Cardiac muscle cell (in vitro differentiated cells and primary cell): ENCODE data around the gene POC1B. TPM values are rescaled to one million over a fixed set of nuclear protein-coding genes. Genes with fewer than 3 reads are reported as not detected.

Experiments
- DNase-seq, 2 donors: peaks; one replicate each; pipeline versions ENCODE4 v3.0.0 to v3.0.0-alpha.2; 2010 to 2017; ENCODE audit warnings: low read depth in 1 of 2, low spot score in 1 of 2
- H3K27ac ChIP-seq: fragments of 200-600 bp; sonication (generic); 2 replicates; pipeline ENCODE4 v1.5.1; 2016
- H3K27me3 ChIP-seq: fragments of 200-600 bp; sonication (generic); 2 replicates; pipeline ENCODE4 v1.6.0; 2016; ENCODE audit warnings: control low read depth
- H3K36me3 ChIP-seq: fragments of 200-600 bp; sonication (generic); 2 replicates; pipeline ENCODE4 v1.5.1; 2016; ENCODE audit warnings: control low read depth
- H3K4me1 ChIP-seq: fragments of 200-600 bp; sonication (generic); 2 replicates; pipeline ENCODE4 v1.8.1; 2017; ENCODE audit warnings: low read depth, mild to moderate bottlenecking, mixed run types
- H3K4me3 ChIP-seq: fragments of 200-600 bp; sonication (generic); 2 replicates; pipeline ENCODE4 v1.5.1; 2016; ENCODE audit warnings: mild to moderate bottlenecking
- H3K9me3 ChIP-seq: fragments of 200-600 bp; sonication (generic); 2 replicates; pipeline ENCODE4 v1.5.1; 2017; ENCODE audit warnings: low read depth, mild to moderate bottlenecking, control low read depth
- CTCF ChIP-seq: IDR thresholded peaks from 2 replicates; pipeline ENCODE4 v1.5.1; 2012; ENCODE audit warnings: low read depth, mild to moderate bottlenecking, low read length
- polyA plus RNA-seq: library from polyadenylated mRNA; unstranded; fragments of >200 nt; fragmentation: Nextera tagmentation; extraction: Ambion mirVana; gene quantifications from 2 replicates; pipeline ENCODE4 v1.2.1, GENCODE V29; 2016
- total RNA-seq: library from RNA; depleted of rRNA; stranded (reverse); fragments of >200 nt; gene quantifications from 2 replicates; pipeline ENCODE4 v1.2.3, GENCODE V29; 2016

Gene POC1B
- total and polyA plus RNA-seq, 2 experiments from 2014 or later, result 12.8 to 16.1 TPM

DNA sequence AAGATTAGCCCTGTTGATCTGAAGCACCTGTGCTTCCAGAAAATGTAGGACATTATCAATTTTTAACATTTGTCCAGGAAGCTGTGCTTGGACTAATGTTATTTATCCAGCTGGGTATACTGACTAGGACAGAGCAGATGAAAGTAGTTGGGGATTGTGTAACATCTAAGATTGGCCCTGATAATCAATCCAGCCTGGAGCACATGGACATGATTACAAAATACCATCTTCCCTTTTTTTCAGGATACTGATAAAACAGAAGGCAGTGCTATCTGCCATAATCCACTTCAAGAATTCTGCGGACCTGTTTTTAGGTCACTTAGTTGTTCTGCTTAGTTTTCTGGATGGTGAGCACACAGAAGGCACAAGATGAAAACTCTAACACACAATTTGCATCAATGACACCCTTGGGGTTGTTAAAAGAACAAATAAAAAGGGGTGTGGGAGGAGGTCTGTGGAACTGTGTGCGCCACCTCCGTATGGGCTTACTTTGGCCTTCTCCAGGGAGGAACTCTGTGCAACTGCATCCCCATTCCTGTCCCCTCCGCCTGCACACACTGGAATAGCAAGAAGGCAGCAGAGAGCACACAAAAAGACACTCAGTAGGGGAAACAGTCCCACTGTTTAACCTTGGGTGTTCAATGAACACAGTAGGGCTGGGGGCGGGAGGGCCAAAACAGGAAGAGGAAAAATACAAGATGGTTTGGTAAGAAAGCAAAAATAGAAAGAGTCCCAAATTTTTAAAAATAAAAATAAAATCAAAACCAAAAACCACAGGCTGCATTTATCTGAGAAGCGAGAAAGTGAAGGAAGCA is 142.4 kb downstream of the POC1B start:
- TF ChIP-seq CTCF, result no peak
- Histone ChIP-seq H3K4me3 (no peak overlapping the region), H3K36me3 (no peaks in the 10 kb centered on the region), H3K27ac (peak overlapping the region; percentile 89), H3K9me3 (no peaks in the 10 kb centered on the region), H3K4me1 (peaks cover 52% of the 10 kb centered on the region), H3K27me3 (no peaks in the 10 kb centered on the region)
- no peak for DNase-seq

DNA sequence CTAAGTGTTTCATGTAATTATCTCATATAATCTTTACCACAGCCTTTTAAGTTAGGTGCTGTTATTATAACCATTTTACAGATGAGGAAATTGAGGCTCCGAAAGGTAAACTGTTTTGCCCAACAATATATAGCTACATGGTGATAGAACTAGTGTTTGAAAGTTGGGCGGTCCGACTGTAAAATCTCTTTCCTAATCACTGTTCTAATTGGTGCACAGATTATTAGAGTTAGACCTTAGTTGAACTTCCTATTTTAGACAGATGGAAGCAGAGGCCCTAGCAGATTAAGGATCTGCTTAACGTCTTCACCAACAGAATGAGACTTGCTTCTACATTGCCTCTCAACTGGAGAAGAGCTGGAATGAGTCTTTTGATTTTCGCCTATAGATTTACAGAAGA is 143.5 kb downstream of the POC1B start:
- Histone ChIP-seq H3K9me3 (no peaks in the 10 kb centered on the region), H3K4me1 (peaks cover 52% of the 10 kb centered on the region), H3K4me3 (no peak overlapping the region), H3K27me3 (no peaks in the 10 kb centered on the region), H3K27ac (no peak overlapping the region), H3K36me3 (no peaks in the 10 kb centered on the region)
- no peak for TF ChIP-seq CTCF
- no peak for DNase-seq

- peaks cover 34% of the 10 kb centered on the region for H3K4me1 ChIP-seq
- H3K27me3 ChIP-seq, result no peaks in the 10 kb centered on the region
- no peaks in the 10 kb centered on the region for H3K36me3 ChIP-seq
- H3K4me3 ChIP-seq, result no peak overlapping the region
- H3K27ac ChIP-seq, result peak overlapping the region; percentile 30
- no peak for TF ChIP-seq CTCF
- no peaks in the 10 kb centered on the region for H3K9me3 ChIP-seq
- no peak for DNase-seq
These were observed 145.9 kb downstream of the POC1B start for GRCh38 chr12:89379839-89380467.

GRCh38 chr12:89379148-89379838 is 146.6 kb downstream of the POC1B start:
- Histone ChIP-seq H3K9me3 (no peaks in the 10 kb centered on the region), H3K4me1 (peaks cover 27% of the 10 kb centered on the region), H3K27me3 (no peaks in the 10 kb centered on the region), H3K4me3 (no peak overlapping the region), H3K36me3 (no peaks in the 10 kb centered on the region), H3K27ac (peak overlapping the region; percentile 30)
- TF ChIP-seq CTCF, result no peak
- no peak for DNase-seq

- H3K27me3 ChIP-seq, result no peaks in the 10 kb centered on the region
- H3K36me3 ChIP-seq, result no peaks in the 10 kb centered on the region
- no peaks in the 10 kb centered on the region for H3K9me3 ChIP-seq
- H3K4me3 ChIP-seq, result no peak overlapping the region
- no peak overlapping the region for H3K27ac ChIP-seq
- no peak for DNase-seq
- TF ChIP-seq CTCF, result no peak
- H3K4me1 ChIP-seq, result peaks cover 21% of the 10 kb centered on the region
These were observed 149.0 kb downstream of the POC1B start for GRCh38 chr12:89376844-89377243.
